Hippocampal formation (tissue), 2 donors: Measurements from ENCODE around the gene P2RY8.
"Not testable (repeated sequence)": the region's sequence is repeated elsewhere in the genome, so short reads cannot be mapped to it uniquely, and the experiment has no call there.

Experiments used
- DNase-seq, 2 donors: peaks; one replicate each; lab custom pipeline; 2025; lab: John Stamatoyannopoulos, UW

P2RY8 gene

DNA sequence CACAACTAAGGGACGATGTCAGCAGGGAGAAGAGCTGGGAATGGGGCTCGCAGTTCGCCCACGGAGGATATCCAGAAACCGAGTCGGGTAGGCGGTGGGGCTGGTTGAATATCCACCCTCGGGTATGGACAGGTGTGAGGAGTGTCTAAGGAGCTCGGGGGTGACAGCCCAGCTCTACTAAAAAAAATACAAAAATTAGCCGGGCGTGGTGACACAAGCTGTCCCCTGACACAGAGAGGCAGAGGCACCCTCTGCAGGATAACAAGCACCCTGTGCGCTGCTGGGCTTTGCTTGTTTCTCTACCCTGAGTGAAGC, 72.1 kb downstream of the P2RY8 start:
- no peak for DNase-seq

DNA sequence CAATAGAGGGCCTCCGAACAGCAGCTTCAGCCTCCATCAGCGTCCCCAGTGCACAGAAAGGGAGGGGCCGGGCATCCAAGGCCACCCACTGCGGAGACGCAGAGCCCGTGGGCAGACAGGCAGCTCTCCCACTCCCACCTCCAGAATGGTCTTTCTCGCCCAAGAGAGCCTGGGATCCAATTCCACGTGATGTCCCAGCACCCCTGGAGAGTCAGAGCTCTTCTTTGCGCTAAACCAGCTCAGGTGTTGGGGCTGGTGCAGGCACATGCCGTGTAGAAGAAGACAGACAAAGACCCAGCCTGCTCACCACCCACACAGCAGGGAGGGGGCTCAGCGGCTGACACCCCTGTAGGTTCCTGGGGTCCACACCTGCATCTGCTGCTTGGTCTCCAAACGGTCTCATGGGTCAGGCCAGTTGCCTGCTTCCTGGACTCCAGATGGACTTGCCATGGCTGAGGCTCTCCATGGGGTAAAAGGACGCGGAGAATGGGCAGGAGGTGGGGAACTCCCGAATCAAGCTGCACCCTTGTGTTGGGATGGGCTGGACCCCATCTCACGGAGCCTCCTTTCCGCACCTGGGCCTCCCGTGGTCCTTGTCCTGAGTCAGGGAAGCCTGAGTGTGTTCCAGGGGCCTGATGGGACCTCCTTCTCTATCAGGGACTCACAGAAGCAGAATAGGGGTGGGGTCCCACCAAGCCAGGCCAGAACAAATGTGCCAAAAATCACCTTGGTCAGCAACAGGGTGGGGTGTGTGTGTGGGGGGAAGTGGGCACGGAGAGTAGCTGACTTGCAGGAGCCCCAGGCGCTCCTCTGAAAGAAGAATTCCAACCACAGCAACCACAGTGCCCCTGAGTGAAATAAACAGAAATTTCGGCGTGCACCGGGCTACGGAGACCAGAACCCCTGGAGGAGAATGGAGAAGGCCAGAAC, 72.7 kb downstream of the P2RY8 start:
- no peak for DNase-seq

DNA sequence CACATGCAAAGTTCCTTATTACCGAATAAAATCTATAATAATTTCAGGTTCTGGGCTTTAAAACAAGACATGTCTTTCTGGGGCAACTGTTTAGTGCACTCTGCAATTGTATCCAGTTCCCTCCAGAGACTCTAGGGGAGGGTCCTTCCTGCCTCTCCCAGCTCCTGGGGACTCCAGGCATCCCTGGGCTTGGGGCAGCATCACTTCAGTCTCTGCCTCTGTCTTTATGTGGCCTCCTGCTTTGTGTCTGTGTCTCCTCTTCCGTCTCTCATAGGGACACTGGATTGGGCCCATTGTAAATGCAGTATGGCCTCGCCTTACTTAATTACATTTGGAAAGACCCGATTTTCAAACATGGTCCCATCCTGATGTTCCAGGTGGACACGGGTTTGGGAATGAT, 73.4 kb downstream of the P2RY8 start:
- no peak for DNase-seq

DNA sequence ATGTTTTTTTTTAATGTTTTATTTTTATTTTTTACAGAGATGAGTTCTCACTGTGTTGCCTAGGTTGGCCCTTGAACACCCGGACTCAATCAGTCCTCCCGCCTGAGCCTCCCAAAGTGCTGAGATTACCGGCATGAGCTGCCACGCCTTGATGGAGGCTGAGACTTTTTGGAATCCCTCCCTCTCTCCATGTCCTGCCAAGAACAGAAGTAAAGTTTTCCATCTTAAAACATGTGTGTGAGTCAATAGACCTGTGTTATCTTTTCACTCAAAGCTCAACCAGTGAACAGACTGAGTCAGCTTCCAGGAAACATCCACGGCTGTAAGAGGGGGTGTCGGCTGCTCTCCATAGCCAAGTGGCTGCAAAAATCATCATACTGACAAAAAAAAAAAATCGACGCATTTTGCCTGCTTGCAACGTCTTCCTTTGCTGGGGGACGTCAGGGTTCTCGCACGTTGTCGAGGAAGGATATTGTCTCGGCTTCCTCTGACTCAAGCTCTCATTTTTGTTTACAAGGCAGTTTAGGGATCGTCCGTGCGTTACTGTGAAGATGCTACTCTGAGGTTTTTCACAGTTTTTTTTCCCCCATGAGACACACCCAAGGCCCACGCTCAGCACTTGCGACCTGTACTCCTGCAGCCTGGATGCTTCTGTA, 74.3 kb downstream of the P2RY8 start:
- no peak for DNase-seq

DNA sequence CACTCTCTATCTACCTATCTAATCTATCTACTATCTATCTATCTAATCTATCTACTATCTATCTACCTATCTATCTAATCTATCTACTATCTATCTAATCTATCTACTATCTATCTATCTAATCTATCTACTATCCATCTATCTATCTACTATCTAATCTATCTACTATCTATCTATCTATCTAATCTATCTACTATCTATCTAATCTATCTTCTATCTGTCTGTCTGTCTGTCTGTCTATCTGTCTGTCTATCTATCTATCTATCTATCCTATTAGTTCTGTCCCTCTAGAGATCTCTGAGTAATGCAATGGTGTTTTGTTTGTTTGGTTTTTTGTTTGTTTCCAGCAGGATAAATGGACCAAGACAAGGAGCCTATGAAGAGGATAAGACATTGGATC, 74.9 kb downstream of the P2RY8 start:
- DNase-seq, result no peak

DNA sequence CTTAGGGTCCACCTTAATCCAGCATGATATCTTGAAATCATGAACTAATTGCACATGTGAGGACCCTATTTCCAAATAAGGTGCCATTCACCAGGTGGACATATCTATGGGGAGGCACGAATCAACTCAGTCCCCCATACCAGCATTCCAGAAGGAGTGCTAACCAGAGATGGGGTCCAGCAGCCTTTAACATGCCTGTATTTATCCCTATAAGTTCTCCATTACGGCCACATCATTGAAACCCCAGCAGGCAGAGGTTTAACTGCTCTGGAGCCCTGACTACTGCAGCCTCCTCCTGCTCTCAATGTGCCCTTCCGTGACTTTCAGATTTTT, 81.1 kb downstream of the P2RY8 start:
- DNase-seq, result no peak

DNA sequence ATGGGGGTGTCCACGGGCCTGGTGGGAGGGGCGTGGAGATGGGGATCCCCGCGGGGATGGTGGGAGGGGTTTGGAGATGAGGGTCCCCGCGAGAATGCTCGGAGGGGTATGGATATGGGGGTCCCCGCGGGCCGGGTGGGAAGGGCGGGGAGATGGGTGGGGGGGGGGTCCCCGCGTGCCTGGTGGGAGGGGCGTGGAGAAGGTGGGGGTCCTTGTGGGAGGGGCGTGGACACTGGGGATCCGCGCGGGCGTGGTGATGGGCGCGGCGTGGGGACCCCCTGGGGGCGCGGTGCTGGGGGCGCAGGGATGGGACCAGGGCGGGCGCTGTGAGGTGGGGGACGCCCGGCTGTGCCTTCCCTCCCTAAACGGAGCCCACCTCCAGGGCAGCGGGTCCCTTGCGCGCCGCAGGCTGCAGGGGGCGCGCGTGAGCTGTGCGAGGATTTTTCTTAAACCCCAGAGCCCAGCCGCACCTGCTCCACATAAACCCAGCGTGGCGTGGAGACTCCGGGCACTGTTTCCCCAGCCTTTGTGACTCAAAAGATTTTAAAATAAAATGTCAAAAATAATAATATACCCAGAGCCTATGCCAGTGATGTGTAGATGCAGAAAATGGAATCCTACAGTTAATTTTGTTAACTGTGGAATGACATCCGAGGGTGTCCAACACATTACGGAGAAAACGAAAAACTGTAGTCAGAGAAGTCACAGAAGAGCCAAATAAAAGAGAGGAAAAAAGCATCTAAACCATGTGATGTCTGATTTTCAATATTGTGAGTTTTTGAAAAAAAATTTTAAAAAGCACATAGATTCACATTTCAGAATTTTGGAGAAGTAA, 82.8 kb downstream of the P2RY8 start:
- no peak for DNase-seq

DNA sequence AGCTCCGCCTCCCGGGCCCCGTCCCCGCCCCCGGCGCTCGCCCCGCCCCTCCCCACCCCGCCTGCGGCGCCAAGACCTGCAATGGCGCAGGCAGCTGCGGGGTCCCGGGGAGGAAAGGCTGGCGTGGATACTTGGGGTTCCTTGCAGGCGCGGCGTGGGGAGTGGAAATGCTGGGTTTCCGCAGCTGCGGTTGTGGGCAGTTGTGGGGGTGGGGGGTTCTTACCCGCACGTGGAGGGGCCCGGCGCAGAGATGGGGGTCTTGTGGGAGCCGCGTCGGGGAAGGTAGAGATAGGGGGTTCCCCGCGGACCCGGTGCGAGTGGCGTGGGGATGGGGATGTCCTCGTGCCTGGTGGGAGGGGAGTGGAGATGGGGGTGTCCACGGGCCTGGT, 83.6 kb downstream of the P2RY8 start:
- DNase-seq, result no peak

DNA sequence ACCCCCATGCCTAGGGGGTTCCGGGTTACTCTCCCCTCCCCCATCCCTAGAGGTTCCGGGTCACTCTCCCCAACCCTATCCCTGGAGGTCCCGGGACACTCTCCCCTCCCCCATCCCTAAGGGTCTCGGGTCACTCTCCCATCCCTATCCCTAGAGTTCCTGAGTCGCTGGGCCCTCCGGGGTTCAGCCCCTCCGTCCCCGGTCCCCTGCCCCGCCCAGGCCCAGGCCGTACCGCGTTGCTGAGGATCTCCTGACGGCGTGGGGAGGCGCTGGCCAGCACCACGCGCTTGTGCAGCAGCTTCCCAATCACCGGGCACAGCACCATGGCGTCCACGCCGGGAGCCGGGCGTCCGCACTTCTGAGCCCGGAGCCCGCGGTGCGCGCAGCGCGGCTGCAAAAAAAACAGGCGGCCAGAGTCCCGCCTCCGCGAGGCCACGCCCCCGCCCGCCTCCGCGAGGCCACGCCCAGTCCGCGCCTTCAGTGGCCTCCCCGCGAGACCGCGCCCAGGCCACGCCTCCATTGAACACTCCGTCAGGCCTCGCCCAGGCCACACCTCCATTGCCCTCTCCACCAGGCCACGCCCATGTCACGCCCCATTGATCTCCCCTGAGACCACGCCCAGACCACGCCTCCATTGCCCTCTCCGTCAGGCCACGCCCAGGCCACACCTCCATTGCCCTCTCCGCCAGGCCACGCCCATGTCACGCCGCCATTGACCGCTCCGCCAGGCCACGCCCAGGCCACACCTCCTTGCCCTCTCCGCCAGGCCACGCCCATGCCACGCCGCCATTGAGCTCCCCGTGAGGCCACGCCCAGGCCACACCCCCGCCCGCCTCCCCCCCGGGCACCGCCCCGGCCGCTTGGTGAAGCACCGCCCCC, 84.2 kb downstream of the P2RY8 start, which contains the start of gene ASMTL:
Gene ASMTL, minus strand, starts transcription at position 394 of the 879 bp plus-strand sequence. Its CDS starts 69 bp downstream, at position 325.
- no peak for DNase-seq

DNA sequence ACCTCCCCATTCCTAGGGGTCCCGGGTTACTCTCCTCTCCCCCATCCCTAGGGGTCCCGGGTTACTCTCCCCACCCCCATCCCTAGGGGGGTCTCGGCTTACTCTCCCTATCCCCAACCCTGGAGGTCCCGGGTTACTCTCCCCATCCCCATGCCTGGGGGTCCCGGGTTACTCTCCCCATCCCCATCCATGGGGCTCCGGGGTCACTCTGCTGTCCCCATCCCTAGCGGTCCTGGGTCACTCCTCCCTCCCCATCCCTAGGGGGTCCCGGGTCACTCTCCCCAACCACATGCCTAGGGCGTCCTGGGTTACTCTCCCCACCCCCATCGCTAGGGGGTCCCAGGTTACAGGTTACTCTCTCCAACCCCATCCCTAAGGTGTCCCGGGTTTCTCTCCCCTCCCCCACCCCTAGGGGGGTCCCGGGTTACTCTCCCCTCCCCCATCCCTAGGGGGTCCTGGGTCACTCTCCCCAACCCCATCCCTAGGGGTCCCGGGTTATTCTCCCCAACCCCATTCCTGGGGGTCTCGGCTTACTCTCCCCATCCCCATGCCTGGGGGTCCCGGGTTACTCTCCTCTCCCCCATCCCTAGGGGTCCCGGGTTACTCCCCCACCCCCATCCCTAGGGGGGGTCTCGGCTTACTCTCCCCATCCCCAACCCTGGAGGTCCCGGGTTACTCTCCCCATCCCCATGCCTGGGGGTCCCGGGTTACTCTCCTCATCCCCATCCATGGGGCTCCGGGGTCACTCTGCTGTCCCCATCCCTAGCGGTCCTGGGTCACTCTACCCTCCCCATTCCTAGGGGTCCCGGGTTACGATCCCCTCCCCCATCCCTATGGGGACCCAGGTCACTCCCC, 85.1 kb downstream of the P2RY8 start:
- no peak for DNase-seq

DNA sequence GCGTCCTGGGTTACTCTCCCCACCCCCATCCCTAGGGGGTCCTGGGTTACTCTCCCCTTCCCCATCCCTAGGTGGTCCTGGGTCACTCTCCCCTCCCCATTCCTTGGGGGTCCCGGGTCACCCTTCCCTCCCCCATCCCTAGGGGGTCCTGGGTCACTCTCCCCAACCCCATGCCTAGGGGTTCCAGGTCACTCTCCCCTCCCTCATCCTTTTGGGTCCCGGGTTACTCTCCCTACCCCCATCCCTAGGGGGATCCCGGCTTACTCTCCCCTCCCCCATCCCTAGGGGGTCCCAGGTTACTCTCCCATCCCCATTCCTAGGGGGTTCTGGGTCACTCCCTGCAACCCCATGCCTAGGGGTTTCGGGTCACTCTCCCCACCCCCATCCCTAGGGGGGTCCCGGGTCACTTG, 85.7 kb downstream of the P2RY8 start:
- DNase-seq, result no peak

DNA sequence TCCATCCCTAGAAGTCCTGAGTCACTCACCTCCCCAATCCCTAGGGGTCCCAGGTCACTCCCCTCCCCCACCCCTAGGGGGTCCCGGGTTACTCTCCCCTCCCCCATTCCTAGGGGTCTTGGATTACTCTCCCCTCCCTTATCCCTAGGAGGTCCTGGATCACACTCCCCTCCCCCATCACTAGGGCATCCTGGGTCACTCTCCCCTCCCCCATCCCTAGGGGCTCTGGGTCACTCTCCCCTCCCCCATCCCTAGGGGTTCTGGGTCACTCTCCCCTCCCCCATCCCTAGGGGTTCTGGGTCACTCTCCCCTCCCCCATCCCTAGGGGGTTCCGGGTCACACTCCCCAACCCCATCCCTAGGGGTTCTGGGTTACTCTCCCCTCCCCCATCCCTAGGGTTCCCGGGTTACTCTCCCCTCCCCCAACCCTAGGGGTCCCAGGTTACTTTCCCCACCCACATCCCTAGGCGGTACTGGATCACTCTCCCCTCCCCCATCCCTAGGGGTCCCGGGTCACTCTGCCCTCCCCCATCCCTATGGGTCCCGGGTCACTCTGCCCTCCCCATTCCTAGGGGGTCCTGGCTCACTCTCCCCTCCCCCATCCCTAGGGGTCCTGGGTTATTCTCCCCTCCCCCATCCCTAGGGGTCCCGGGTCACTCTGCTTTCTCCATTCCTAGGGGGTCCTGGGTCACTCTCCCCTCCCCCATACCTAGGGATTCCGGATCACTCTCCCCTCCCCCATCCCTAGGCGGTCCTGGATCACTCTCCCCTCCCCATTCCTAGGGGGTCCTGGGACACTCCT, 86.4 kb downstream of the P2RY8 start:
- DNase-seq, result no peak

DNA sequence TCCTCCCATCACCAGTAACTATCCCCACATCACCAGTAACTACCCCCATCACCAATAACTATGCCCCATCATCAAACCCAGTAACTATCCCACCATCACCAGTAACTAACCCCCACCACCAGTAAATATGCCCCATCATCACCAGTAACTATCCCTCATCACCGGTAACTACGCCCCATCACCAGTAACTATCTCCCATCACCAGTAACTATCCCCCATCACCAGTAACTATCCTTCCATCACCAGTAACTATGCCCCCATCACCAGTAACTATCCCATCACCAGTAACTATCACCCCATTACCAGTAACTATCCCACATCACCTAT, 87.2 kb downstream of the P2RY8 start:
- no peak for DNase-seq

DNA sequence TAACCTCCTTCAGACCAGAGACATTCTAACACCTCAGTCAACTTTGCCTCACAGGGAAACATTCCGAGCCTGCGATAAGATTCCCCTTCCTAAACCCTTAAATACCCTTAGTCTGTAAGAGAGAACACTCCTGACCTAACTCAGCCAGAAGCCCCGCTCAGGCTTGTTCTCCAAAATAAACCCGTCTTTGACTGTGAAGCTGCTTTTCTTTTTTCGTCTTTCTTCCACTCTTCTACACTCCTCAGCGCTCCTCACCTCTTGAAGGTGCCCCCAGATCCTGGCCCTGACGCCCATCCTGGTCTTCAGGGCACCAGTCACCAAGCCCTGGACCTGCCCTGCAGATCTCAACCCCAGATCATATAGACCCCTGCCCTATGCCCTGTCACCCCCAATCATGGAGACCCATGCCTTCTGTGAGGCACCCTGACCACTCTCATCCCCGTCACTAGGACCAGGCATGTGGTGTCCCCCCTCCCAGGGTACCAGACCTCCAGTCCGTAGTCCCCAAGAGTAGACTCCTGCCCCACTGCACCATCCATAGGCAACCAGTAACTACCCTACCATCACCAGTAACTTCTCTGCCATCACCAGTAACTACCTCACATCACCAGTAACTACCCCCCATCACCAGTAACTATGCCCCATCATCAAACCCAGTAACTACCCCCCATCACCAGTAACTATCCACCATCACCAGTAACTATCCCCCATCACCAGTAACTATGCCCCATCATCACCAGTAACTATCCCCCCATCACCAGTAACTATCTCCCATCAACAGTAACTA, 87.8 kb downstream of the P2RY8 start:
- DNase-seq, result no peak

DNA sequence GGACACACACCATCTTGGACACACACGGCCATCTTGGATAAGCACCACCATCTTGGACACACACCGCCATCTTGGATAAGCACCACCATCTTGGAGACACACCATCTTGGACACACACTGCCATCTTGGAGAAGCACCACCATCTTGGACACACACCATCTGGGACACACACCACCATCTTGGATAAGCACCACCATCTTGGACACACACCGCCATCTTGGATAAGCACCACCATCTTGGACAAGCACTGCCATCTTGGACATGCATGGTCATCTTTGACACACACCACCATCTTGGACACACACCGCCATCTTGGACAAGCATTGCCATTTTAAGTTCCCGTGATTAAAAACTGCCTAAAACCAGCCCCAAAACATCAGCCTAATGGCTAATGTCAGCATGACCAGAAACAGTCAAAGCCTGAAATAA, 88.4 kb downstream of the P2RY8 start:
- not testable (repeated sequence) for DNase-seq

DNA sequence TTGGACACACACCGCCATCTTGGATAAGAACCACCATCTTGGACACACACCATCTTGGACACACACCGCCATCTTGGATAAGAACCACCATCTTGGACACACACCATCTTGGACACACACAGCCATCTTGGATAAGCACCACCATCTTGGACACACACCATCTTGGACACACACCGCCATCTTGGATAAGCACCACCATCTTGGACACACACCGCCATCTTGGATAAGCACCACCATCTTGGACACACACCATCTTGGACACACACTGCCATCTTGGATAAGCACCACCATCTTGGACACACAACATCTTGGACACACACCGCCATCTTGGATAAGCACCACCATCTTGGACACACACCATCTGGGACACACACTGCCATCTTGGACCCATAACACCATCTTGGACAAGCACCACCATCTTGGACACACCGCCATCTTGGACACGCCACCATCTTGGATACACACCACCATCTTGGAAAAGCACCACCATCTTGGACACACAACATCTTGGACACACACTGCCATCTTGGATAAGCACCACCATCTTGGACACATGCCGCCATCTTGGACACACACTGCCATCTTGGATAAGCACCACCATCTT, 88.9 kb downstream of the P2RY8 start:
- DNase-seq, result not testable (repeated sequence)

DNA sequence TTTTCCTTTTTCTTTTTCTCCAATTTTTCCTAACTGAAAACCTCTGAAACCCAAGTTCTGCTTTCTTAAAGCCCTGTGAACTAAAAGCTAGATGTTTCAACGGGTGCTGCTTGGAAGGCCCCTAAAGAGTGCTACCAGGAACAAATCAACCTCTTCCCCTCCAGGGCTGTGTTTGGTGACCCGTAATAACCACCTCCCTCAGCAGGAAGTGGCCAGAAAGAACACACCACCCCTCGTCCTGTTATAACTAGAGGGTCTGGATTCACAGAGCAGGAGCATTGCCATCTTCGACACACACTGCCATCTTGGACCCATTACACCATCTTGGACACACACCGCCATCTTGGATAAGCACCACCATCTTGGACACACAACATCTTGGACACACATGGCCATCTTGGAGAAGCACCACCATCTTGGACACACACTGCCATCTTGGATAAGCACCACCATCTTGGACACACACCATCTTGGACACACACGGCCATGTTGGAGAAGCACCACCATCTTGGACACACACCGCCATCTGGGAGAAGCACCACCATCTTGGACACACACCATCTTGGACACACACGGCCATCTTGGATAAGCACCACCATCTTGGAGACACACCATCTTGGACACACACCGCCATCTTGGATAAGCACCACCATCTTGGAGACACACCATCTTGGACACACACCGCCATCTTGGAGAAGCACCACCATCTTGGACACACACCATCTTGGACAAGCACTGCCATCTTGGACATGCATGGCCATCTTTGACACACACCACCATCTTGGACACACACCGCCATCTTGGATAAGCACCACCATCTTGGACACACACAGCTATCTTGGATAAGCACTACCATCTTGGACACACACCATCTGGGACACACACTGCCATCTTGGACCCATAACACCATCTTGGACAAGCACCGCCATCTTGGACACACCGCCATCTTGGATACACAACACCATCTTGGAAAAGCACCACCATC, 89.7 kb downstream of the P2RY8 start:
- DNase-seq, result not testable (repeated sequence)
